ENCODE data around the gene CPN1.

Gene CPN1

DNA sequence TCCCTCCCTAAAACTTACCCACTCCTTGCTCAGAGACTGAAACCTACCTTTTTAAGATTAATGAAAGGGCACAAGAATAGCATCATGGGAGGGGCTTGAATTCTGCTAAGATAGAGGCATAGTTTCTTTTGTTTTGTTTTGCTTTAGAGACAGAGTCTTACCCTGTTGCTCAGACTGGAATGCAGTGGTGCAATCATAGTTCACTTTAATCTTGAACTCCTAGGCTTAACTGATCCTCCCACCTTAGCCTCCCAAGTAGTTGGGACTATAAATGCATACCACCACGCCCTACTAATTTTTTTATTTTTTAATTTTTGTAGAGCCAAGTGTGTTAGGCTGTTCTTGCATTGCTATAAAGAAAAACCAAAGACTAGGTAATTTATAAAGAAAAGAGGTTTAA, 54.3 kb downstream of the CPN1 start:
- H3K4me3 ChIP-seq (replicated peaks in 1 of 2; ENCODE audit: low read depth in 2 of 2, low read length in 2 of 2): no peak overlapping the region
- TF ChIP-seq, protein P1, sequence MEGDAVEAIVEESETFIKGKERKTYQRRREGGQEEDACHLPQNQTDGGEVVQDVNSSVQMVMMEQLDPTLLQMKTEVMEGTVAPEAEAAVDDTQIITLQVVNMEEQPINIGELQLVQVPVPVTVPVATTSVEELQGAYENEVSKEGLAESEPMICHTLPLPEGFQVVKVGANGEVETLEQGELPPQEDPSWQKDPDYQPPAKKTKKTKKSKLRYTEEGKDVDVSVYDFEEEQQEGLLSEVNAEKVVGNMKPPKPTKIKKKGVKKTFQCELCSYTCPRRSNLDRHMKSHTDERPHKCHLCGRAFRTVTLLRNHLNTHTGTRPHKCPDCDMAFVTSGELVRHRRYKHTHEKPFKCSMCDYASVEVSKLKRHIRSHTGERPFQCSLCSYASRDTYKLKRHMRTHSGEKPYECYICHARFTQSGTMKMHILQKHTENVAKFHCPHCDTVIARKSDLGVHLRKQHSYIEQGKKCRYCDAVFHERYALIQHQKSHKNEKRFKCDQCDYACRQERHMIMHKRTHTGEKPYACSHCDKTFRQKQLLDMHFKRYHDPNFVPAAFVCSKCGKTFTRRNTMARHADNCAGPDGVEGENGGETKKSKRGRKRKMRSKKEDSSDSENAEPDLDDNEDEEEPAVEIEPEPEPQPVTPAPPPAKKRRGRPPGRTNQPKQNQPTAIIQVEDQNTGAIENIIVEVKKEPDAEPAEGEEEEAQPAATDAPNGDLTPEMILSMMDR (IDR thresholded peaks at IDR 0.05; ENCODE audit: low read depth, low read length): no peak
- DNase-seq (ENCODE audit: low read depth in 2 of 2): no peak

- DNase-seq (ENCODE audit: low read depth in 2 of 2): no peak
- no peak overlapping the region for H3K4me3 ChIP-seq (replicated peaks in 1 of 2; ENCODE audit: low read depth in 2 of 2, low read length in 2 of 2)
- TF ChIP-seq, protein P1 (IDR thresholded peaks at IDR 0.05; ENCODE audit: low read depth, low read length): no peak
Observed at GRCh38 chr10:100025576-100025975, 56.1 kb downstream of the CPN1 start.

- H3K4me3 ChIP-seq (replicated peaks in 1 of 2; ENCODE audit: low read depth in 2 of 2, low read length in 2 of 2): no peak overlapping the region
- TF ChIP-seq, protein P1 (IDR thresholded peaks at IDR 0.05; ENCODE audit: low read depth, low read length): no peak
- DNase-seq (ENCODE audit: low read depth in 2 of 2): no peak
Observed at GRCh38 chr10:100024748-100025147, 56.9 kb downstream of the CPN1 start.

- no peak overlapping the region for H3K4me3 ChIP-seq (replicated peaks in 1 of 2; ENCODE audit: low read depth in 2 of 2, low read length in 2 of 2)
- TF ChIP-seq, protein P1 (IDR thresholded peaks at IDR 0.05; ENCODE audit: low read depth, low read length): no peak
- peak in 1 of 2 donors; percentile 44 for DNase-seq (ENCODE audit: low read depth in 2 of 2)
Observed at GRCh38 chr10:100022403-100022802, 59.3 kb downstream of the CPN1 start.

GRCh38 chr10:100021322-100021721, 60.3 kb downstream of the CPN1 start:
- no peak overlapping the region for H3K4me3 ChIP-seq (replicated peaks in 1 of 2; ENCODE audit: low read depth in 2 of 2, low read length in 2 of 2)
- DNase-seq (ENCODE audit: low read depth in 2 of 2): no peak
- TF ChIP-seq, protein P1 (IDR thresholded peaks at IDR 0.05; ENCODE audit: low read depth, low read length): no peak

DNA sequence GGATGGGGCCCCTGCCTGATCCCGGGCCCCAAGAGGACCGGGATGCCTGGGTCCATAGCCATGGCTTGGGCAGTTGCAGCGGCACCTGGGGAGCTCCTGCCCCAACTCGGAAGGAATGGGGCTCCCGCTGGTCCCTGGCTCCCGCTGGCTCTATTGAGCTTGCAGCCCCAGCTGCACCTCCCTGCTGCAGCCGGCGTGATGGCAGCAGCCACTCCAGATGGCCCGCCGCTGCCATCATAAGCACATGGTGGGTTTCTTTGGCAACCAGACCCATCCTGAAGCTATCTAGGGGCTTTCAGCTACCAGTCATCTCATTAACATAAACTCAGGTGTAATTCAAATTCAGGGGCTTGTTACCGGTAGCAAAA, 60.8 kb downstream of the CPN1 start:
- TF ChIP-seq, protein P1 (IDR thresholded peaks at IDR 0.05; ENCODE audit: low read depth, low read length): no peak
- DNase-seq (ENCODE audit: low read depth in 2 of 2): no peak
- no peak overlapping the region for H3K4me3 ChIP-seq (replicated peaks in 1 of 2; ENCODE audit: low read depth in 2 of 2, low read length in 2 of 2)

GRCh38 chr10:100020142-100020885, 61.4 kb downstream of the CPN1 start:
- no peak overlapping the region for H3K4me3 ChIP-seq (replicated peaks in 1 of 2; ENCODE audit: low read depth in 2 of 2, low read length in 2 of 2)
- no peak for DNase-seq (ENCODE audit: low read depth in 2 of 2)
- TF ChIP-seq, protein P1 (IDR thresholded peaks at IDR 0.05; ENCODE audit: low read depth, low read length): no peak
